ENCODE data around the gene DYRK2.

Gene DYRK2

DNA sequence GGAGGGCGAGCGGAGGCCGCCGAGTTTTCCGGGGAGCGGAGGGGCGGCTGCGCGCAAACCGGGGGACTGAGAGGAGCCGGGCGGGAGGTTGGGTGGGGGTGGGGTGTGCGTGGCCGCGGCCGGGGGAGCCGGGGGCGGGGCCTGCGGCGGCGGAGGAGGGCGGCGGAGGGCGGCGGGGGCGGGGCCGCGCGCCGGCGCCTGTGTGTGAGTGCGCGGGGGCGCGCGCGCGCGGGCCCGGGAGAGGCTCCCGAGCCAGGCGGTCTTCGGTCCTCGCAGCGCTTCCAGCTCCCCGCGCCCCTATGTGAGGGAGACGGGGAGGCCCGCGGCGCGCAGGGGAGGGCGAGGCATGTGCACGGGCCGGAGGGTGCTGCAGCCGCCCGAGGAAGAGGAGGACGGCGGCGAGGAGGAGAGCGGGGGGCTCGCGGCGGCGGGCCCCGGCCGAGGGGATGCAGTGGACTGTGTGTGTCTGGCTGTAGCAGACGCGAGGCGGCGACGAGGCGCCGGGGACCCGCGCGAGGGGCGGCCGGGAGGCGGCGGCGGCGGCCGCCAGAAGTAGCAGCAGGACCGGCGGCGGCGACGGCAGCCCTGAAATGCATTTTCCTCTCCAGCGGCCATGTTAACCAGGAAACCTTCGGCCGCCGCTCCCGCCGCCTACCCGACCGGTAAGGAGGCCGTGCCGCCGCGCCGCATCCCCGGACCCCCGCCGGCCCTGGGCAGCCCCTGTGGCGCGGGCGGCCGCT is at the start of gene DYRK2:
TSS of gene DYRK2 (plus strand) at position 225 of the 740 bp plus-strand sequence. CDS start at position 614, 389 bp downstream.
- DNase-seq (ENCODE audit: low spot score), result peak; percentile 81

DNA sequence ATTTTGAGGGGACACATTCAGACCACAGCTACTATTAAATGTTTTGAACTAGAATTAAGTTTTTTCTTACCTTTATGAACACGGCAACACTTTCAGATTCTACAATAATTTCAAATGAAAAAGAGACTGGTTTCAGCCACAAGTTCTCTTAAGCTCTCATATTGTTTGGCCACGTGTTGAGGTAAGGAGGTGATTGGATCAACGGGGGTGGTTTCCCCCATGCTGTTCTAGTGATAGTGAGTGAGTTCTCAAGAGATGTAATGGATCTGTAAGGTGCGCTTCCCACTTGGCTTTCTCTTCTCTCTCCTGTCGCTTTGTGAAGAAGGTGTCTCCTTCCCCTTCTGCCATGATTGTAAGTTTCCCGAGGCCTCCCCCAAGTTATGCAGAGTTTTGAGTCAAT is 48.9 kb upstream of the DYRK2 start:
- DNase-seq (ENCODE audit: low spot score), result no peak

DNA sequence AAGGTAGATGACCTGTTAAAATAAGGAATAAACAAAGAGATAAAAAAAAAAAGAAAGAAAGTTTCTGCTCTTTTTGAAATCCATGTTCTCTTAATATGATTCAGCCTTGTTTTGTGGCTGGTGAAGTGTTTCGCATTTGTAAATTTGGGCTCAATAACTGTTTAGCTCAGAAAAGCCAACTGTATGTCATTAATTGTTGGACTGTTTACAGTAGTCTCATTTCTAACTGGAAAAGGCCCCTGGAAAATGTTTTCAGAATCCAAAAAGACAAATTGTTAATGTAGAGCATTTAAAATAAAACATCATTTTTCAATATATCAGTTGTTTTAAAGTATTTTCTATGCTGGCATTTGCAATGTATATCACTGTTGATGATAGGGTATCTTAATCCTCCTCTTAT is 47.4 kb upstream of the DYRK2 start:
- no peak for DNase-seq (ENCODE audit: low spot score)

DNA sequence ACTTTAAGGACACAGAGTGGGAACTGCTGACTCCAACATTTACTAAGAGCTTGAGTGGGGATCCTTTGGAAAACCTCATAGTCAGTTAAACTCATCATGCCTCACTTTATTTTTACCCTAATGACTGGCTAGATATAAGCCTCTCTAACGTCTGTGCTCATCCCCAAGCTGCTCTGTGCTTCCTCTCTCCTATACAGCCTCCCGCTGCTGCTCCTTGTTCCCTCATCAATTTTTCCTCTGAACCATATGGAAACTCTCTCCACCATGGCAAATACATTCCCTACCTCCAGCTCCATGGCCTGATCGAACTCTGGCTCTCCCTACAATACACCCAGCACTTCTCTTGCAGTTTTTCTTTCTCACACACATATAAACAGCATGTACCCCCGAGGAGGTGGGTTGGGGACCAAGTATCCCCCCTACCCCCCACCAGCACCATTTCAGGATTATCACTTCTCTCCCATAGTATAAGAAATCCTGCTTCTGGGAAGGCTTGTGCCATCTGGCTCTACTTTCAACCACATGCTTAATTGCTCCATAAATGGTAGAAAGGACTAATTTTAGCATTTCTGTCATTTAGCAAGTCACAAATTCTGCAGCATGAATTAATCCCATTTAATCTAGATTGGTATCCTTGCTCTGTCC is 39.2 kb upstream of the DYRK2 start:
- DNase-seq (ENCODE audit: low spot score), result no peak

DNA sequence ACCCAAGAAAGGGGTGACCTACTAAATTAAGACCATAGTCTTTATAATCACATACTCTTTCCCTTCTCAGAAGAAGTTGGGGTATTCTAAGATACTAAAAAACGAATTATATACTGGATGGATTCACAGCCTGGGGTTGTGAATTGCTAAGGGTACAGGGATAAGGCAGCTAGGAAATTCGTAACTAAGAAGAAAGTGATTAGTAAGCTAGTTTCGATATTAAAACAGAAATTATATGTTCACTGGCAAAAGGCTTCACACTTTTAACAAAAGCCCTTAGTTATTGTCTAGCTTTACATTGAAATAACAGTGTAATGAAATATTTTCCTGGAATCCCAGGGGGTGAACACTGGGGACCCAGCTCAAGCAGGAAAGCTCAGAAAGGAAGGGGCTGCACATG is 35.5 kb upstream of the DYRK2 start:
- DNase-seq (ENCODE audit: low spot score), result no peak

DNA sequence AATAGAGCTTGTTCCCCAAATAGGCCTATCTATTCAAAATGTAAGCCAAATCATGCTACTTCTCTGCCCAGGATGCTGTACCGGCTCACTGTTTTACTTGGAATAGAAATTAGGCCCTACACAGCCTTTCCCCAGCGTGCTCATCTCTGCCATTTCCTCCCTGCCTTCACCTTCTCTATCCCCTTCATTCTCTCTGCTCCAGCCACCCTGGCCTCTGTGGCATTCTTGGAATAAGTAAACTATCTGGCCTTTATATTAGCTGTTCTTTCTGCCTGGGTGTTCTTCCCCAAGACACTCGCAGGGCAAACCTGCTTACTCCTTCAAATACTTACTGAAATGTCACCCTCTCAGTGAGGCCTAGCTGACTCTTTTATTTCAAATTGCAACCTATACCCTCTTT is 30.9 kb upstream of the DYRK2 start:
- no peak for DNase-seq (ENCODE audit: low spot score)

DNA sequence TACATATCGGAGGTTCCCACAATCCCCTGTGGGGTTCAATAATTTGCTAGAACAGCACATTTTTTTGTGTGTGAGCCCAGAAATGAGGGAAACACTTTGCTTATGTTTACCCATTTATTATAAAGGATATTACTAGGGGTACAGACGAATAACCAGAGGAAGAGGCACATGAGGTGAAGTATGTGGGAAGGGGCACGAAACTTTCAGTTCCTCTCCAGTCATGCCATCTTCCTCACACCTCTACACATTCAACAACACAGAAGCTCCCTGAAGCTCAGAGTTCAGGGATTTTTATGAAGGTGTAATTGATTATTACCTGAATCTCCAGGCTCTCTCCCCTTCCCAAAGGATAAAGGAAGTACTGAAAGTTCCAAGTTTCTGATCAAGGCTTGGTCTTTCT is 30.2 kb upstream of the DYRK2 start:
- no peak for DNase-seq (ENCODE audit: low spot score)

DNA sequence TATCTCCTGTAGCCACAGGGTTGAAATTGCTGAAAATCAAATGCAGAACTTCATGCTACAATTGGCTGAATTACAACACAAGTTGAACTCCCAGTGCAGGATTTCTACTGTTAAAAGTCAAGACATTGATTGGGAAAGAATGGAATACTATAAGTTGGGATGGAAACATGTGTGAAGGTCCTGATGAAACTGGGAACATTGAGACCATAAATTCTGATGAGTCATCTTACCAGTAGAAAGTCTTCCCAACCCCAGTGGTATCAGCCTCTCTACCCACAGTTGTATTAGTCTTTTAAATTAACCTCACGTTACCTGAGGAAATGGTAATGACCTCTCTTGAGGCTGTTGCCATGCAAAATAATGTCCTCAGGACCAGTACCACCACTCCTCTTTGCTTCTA is 27.4 kb upstream of the DYRK2 start:
- DNase-seq (ENCODE audit: low spot score), result no peak

DNA sequence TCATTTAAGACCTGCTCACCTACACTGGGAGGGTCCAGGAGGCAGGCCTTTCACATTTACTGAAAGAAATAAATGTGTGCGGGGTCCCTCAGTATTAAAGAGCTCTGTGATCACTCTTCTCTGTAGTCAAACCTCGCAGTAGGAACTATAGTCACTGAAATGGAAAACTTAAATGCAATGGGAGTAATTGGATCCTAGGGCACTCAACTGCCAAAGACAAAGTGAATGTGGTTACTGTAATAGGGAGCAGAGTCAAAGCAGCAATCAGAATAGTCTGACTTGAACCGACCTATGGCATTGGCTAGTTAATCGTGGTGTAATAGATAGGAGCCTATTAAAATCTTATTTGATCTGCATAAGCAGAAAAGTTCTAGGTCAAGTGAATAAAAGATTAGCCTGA is 26.6 kb upstream of the DYRK2 start:
- no peak for DNase-seq (ENCODE audit: low spot score)

DNA sequence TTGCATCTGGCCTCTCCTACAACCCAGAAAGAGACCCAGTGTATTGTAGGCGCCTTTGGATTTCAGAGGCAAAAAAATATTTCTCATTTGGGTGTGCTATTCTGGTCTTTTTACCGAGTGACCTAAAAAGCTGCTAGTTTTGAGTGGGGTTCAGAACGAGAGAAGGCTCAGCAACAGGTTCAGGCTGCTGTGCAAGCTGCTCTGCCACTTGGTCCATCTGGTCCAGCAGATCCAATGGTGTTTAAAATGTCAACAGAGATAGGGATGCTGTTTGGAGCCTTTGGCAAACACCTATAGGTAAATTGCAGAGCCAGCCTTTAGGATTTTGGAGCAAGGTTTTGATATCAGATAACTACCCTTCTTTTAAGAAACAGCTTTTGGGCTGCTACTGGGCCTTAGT is 25.3 kb upstream of the DYRK2 start:
- DNase-seq (ENCODE audit: low spot score), result no peak

DNA sequence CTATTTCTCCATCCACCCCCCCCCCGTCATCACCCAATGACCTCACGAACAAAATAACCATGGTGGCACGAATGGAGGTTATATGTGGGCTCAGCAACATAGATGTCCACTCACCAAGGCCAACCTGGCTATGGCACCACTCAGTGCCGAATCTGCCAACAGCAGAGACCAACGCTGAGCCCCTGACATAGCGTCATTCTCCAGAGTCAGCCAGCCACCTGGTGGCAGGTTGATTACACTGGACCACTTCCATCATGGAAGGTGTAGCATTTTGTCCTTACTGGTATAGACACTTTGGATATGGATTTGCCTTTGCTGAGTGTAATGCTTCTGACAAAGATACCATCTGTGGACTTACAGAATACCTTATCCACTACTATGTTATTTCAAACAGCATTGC is 24.2 kb upstream of the DYRK2 start:
- DNase-seq (ENCODE audit: low spot score), result no peak

DNA sequence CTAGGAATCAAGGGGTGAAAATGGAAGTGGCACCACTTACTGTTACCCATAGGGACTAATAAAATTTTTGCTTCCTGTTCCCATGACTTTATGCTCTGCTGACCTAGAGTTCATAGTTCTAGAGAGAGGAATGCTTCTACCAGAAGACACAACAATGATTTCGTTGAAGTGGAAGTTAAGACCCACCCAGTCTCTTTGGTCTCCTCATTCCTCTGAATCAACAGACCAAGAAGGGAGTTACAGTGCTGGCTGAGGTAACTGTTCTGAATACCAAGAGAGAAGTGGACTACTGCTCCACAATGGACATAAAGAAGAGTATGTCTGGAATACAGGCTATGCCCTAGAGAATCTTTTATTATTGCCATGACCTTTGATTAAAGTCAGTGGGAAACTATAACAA is 23.5 kb upstream of the DYRK2 start:
- DNase-seq (ENCODE audit: low spot score), result no peak

DNA sequence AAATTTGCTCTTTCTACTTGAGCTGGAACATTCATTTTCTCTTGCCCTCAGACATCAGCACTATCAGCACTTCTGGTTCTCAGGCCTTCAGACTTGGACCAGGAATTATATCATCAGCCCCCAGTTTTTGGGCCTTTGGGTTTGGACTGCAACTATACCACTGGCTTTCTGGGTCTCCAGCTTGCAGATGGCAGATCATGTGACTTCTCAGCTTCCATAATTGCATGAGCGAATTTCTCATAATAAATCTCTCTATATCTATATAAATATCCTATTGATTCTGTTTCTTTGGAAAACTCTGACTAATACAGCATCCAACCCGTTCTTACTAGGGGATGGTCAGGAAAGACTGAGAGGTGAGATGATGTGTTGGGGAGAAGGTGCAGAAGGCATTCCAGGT is 22.4 kb upstream of the DYRK2 start:
- DNase-seq (ENCODE audit: low spot score), result no peak

DNA sequence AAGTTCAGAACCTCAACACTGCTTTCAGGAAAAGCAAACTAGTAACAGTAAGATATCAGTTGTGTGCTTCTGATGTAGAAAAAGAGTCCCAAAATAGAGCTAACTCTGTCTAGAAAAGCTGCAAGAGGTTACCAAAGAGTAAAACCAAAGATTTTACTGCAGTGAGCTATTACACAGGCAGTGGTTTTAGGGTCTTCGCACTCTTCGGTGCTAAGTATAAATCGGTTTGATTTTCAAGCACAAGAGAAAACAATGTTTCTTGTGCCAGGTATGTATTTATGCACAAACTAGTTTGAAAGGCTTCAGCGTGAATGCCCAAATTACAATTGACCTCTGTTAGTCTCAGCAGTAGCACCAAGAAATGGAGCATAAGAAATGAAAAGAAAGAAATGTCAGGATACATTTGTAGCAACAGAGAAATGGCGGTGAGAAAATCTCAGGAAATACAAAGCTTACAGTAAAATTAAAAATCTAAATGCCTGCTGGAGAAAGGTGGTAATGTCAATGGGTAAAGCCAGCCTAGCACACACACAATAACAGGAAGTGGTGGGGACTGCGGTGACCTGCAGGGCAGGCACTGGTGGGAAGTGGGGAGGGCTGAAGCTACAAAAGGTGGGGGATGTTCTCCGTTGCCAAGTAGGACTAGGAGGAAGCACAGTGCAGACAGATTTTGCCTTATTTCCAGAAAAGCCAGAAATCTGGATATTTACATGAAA is 18.0 kb upstream of the DYRK2 start:
- peak; percentile 95 for DNase-seq (ENCODE audit: low spot score)

DNA sequence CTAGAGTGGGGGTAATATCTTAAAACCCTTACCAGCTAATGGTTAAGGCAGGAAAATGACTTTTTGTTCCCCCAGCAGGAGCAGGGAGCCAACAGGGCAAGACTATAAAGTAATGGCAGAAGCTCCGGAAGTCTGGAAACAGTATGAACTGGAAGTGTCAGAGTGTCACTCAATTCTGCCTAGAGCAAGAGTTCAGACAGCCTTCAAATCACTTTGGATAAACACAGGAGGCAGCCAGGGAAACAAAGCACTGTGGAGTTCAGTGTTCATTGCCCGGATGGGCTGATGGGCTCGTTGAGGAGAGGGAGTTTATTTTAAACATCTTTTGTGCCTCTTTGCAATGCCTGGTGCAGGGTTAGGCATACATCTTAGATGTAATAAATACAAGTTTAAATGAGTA is 16.5 kb upstream of the DYRK2 start:
- DNase-seq (ENCODE audit: low spot score), result no peak

DNA sequence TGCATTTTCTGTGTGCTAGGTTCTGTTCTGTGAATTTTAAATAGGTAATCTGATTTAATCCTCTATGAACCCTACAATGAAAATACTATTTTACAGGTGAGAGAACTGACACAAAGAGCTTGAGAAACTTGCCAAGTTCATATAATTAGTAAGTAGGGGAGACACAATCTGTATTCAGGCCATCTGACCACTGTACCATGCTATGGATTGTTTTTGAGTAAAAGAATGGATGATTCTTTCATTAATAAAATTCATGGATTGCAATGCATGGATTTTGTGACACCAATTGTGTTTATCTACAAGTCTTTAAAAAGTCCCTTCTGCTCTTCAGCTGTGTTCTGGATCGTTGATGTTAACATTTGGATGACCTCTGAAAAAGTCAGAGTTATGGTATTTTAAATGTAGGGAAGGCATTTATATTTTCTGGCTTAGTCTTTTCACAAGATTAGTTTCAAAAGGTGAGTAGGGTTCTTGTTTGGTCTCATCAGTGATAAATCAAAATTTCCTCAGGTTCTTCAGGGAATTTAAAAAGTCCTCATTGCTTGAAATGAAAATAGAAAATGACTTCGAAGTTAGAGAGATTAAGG is 15.4 kb upstream of the DYRK2 start:
- no peak for DNase-seq (ENCODE audit: low spot score)

DNA sequence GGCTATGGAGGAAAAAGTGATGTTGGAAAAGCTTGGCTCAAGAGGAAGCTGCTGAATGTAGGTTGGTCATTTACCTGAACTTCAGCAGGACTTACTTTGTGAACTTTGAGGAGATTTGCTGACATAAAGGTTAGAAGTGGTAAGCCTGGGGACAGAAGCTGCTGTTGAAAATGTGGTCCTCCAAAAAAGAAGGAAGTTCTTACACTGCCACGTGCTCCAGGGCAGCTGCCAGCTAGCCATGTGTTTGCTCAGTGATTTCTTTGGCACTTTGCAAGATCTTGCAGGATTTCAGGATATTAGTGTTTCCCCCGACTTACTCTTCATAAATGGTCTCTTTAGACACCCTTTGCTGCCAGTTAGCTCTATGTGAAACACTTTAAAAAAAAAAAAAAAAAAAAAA is 14.8 kb upstream of the DYRK2 start:
- DNase-seq (ENCODE audit: low spot score), result no peak

DNA sequence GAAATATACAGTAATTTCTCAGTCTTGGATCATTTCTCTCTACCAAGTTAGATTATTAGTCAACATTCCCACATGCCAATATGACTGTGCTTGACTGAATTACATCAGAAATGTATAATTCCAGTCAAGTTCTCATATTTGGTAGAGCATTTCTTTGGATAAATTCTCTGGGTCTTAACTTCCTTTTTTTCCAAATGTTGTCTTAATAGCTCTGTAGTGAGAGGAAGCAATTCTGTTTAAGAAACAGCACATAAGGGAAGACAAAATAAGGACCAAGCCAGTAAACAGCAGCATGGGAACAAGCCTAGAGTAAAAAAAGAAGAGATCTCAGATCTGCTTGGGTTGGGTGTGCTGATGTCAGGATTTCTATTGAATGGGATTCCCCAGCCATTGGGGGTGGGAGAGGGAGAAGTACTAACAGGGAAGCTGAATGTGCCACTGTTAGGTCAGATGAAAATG is 14.2 kb upstream of the DYRK2 start:
- no peak for DNase-seq (ENCODE audit: low spot score)

DNA sequence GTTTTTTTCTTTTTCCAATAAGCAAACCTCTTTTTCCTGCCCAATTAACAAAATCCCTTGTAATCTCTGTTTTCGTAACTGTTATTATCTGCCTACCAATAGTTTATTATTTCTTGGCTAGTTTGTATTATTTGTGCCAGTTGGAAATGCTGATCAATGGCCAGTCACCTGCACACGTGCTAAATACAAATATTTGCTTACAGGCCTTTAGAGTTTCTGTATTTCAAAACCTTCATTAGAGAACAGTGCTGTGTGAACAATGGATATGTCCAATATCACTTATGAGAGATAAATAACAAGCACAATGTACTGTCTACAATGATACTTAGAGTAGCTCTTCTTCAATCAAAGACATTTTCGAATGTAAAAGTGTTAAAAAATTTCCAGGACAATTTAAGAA is 10.8 kb upstream of the DYRK2 start:
- no peak for DNase-seq (ENCODE audit: low spot score)

DNA sequence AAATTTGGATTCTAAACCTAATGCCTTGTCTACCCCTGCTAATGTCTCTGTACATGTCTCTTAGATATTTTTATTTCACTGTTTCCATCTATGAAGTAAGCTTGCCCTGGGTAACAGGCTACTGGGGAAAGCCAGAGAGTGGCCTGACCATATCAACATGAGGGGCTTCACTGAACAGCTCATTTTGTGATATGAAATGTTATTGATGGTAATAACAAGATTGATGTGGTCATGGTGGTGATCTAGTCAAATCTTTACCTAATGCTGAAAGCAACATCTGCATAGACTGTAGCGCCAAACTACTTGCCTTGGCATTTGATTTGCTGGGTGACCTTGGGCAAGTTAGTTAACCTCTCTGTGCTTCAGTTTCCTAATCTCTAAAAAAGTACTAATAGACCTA is 9.9 kb upstream of the DYRK2 start:
- no peak for DNase-seq (ENCODE audit: low spot score)

DNA sequence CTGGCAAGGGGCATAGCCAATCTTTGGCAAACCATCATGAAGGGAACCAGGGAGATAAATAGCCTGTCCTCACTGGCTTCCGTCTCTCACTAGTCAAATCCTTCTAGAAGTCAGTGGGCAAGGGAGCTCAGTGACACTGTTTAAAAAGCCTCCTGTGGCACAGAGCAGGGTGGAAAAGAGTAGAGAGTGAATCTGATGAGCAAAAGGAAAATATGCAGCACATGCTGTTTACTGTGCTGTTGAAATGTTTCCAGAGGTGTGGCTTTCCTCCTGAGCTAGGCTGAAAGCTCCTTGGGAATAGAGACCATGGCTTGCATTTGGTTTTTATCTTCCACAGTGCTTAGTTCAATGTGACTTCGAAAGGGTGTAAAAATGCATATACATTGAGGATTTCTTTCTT is 7.7 kb upstream of the DYRK2 start:
- no peak for DNase-seq (ENCODE audit: low spot score)

DNA sequence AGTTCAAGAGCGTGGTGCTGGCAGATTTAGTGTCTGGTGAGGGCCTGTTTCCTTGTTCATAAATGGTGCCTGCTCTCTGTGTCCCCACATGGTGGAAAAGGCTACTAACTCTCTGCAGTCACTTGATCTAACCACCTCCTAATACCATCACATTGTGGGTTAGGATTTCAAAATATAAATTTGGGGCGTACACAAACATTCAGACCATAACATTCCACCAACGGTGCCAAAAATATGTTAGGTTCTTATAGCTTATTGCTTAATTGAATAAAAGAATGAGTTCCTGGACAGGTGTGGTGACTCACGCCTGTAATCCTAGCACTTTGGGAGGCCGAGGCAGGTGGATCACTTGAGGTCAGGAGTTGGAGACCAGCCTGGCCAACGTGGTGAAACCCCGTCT is 3.4 kb upstream of the DYRK2 start:
- no peak for DNase-seq (ENCODE audit: low spot score)

DNA sequence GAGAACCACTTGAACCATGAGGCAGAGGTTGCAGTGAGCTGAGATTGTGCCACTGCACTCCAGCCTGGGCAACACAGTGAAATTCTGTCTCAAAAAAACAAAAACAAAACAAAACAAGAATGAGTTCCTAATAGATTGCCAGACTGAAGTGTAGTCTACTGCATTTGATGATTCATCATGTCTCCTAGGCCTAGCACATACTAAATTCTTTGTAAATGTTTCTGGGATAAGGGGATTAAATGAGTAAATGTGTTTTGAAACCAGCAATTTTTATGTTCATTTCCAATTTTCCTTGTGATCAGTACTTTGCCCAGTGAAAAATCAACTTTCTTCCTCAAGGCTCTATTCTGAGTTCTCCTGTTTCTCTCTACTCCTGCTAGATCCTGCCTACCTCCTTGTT is 2.9 kb upstream of the DYRK2 start:
- no peak for DNase-seq (ENCODE audit: low spot score)
